HL-60/S4 treated with retinoic acid at 250 ng/mL for 4 days and 3 days (cell line): ENCODE results near the gene ALMS1.
"Not testable (repeated sequence)": the region's sequence is repeated elsewhere in the genome, so short reads cannot be mapped to it uniquely, and the experiment has no call there.

Experiments used
- in situ Hi-C: fragments of 300-500 bp; cut with MboI; formaldehyde crosslinking; loops from 2 replicates; pipeline ENCODE4 v1.7.0; 2022; ENCODE audit warnings: low sequenced_read_pairs

ALMS1 gene

DNA sequence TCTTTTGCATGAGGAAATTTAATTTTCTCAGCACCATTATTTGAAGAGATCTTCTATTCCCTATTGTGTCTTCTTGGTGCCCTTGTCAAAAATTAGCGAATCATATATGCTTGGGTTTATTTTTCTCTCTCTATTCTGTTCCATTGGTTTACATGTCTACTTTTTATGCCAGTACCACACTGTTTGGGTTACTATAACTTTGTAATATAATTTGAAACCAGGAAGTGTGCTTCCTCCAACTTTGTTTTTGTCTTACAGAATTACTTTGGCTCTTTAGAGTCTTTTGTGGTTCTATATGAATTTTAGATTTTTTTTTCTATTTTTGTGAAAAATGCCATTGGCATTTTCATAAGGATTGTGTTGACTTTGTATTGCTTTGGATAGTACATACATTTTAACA is 17.6 kb downstream of the ALMS1 start:
- in situ Hi-C loops, result no loop called here

DNA sequence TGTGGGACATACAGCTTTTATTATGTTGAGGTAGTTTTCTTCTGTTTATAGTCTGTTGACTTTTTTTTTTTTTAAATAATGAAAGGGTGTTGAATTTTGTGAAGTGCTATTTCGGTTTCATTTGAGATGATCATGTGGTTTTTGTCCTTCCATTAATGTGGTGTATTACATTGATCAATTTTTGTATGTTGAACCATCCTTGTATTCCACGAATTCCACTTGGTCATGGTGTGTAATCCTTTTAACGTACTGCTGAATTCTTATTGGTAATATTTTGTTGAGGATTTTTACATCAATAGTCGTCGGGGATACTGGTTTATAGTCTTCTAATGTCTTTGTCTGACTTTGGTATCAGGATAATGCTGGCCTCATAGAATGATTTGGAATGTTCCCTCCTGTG is 18.8 kb downstream of the ALMS1 start:
- in situ Hi-C loops, result no loop called here

DNA sequence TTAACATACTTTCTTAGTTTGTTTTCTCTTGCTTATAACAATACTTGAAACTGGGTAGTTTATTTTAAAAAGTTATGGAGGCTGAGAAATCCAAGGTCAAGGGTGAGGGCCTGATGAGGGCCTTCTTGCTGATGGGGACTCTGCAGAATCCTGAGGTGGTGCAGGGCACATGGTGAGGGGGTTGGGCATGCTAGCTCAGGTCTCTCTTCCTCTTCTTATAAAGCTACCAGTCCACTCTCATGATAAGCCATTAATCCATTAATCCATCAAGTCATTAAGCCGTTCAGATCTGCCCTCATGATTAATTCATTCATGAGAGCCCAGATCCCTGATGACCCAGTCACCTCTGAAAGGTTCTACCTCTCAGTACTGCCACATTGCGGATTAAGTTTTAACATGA is 21.4 kb downstream of the ALMS1 start:
- in situ Hi-C loops, result no loop called here

DNA sequence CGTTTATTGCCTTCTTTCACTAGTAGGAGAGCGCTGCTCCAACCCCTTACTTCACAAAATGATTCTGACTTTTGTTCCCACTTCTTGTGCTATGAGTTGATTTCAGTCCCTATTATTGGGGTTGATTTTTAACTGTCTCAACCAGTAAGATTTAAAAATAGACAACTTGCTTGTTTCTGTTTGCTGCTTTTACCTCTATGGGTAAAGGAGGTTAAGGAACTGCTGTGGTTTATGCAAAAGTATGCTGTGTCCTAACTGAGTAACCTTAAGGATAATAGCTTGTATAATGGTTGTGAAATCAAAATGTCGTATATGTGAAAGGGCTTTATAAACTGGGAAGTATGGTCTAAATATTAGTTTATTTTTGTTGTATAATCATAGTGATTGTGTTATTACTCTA is 22.6 kb downstream of the ALMS1 start:
- in situ Hi-C loops, result no loop called here

DNA sequence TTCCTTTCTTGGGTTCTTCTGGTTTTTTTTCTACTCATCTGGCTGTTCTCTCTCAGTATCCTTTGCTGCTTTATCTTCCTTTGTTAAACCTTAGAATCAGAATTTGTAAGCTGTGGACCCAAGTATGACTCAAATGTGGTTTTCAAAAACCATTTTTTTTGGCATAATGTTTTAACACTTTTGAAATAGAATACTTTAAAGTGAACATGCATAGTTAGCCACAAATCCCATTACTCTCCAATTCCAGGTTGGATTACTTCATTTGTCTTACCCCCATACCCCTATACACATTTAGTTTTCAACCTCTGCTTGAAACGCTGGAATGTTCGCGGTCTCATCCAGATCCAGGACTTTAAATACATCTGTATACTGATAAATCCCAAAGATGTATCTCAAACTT is 29.1 kb downstream of the ALMS1 start:
- in situ Hi-C loops, result no loop called here

DNA sequence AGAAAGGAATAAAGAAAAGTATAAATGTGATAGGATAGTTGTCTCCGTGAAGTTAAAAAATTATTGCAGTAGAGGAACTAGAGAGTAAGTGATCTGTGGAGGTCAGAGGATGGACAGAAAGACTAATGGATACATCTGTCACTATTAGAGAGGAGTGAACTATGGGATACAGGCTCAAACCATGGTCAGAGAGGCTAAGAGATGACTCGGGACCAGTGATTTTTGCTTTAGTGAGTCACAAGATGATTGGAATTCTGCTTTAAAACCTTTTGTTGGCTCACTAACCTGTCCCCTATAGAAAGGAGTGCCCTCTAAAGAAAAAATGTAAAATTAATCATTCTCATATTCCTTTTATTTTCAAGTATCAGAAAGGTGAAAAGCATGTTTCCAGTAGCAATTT is 30.3 kb downstream of the ALMS1 start:
- in situ Hi-C loops, result no loop called here

DNA sequence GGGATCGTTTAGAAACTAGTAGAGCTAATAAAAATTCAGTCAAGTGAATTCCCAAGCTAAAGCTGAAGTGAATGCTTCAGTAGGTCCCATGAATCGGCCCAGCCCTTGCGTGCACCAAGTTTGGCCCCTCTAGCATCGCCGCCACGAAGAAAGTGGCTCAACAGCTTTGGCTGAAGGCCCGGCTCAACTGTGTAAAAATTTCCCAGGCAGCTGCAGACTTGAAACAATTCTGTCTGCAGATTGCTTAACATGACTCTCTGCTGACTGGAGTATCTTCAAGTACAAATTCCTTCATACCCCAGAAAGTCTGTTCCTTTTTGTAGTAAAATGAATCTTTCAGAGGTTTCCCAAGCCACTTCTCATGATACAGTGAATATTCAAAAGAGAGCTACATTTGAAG is 32.7 kb downstream of the ALMS1 start:
- in situ Hi-C loops, result no loop called here

DNA sequence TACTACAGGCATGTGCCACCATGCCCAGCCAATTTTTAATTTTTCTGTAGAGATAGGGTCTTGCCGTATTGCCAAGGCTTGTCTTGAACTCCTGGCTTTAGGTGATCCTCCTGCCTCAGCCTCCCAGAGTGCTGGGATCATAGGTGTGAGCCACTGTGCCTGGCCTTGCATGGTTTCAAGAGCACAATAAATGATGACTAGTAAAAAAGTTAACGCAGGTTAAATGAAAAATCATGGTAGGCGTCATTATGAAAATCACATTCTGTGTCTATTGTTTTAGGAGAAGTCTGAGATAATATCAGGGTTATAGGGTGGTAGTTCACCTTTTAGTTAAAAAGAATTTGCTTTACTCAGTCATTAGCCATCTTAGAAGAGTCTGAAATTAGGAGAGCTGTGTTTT is 38.3 kb downstream of the ALMS1 start:
- in situ Hi-C loops, result no loop called here

DNA sequence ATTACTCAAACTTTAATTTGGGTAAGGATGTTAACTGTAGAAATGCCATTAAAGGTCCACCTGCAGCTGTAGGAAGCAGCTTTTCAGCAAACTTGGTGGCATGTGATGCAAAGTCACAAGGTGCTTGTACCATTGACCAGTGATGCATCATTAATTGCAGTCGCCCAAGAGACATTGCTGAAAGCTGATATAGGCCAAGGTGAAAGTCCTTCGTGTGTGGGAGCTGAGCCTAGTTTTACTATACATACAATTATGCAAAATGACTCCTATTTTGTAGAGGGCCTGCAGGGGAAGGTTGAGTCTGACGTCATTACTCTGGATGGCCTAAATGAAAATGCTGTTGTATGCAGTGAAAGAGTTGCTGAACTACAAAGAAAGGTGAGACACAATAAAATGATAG is 40.5 kb downstream of the ALMS1 start:
- in situ Hi-C loops, result no loop called here

DNA sequence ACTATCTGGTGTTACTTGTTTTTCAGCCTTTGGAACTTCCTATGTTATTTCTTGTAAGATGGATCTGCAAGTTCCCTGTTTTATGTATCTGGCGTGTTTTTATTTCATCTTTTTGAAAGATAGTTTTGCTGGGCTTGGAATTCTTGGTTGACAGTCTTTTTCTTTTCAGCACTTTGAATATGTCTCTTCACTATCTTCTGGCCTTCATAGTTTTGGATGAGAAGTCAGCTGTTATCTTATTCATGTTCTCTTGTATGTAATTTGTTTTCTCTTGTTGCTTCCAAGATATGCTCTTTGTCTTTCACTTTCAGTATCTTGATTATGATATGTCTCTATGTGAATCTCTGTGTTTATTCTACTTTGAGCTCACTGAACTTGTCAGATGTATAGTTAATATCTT is 50.4 kb downstream of the ALMS1 start:
- in situ Hi-C loops, result no loop called here

DNA sequence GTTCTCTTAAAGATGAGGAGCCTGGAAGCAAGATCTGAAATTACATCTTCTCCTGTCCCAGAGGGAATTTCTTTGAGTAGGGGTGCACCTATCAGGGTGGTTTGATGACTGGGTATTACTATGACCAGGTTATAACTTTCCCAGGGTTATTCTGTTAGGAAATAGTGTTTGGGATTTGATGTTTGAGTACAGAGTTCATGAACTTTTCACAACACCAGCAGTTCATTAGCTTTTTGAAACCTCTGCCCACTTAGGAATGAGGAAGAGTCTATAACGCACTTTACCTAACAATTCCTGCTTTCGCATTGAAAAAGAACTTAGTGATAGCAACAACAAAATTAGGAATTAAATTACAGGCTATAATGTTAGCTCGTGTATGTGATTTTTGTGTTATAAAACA is 58.6 kb downstream of the ALMS1 start:
- in situ Hi-C loops, result no loop called here

DNA sequence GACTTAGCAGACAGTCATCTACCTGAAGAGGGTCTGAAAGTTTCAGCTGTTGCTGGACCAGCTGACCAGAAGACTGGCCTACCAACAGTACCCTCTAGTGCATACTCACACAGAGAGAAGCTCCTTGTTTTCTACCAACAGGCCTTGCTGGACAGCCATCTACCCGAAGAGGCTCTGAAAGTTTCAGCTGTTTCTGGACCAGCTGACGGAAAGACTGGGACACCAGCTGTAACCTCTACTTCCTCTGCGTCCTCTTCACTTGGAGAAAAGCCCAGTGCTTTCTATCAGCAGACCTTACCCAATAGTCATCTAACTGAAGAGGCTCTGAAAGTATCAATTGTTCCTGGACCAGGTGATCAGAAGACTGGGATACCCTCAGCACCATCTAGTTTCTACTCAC is 63.2 kb downstream of the ALMS1 start:
- in situ Hi-C loops, result no loop called here

DNA sequence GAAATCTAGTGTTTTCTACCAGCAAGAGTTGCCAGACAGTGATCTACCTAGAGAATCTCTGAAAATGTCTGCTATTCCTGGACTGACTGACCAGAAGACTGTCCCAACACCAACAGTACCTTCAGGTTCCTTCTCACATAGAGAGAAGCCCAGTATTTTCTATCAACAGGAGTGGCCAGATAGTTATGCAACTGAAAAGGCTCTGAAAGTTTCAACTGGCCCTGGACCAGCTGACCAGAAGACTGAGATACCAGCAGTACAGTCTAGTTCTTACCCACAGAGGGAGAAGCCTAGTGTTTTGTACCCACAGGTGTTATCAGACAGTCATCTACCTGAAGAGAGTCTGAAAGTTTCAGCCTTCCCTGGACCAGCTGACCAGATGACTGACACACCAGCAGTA is 63.8 kb downstream of the ALMS1 start:
- in situ Hi-C loops, result no loop called here

DNA sequence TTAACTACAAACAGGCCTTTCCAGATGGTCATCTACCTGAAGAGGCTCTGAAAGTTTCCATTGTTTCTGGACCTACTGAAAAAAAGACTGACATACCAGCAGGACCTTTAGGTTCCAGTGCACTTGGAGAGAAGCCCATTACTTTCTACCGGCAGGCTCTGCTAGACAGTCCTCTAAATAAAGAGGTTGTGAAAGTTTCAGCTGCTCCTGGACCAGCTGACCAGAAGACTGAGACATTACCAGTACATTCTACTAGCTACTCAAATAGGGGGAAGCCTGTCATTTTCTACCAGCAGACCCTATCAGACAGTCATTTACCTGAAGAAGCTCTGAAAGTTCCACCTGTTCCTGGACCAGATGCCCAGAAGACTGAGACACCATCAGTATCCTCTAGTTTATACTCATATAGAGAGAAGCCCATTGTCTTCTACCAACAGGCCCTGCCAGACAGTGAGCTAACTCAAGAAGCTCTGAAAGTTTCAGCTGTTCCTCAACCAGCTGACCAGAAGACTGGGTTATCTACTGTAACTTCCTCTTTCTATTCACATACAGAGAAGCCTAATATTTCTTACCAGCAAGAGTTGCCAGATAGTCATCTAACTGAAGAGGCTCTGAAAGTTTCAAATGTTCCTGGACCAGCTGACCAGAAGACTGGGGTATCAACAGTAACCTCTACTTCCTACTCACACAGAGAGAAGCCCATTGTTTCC is 65.8 kb downstream of the ALMS1 start:
- in situ Hi-C loops, result no loop called here

DNA sequence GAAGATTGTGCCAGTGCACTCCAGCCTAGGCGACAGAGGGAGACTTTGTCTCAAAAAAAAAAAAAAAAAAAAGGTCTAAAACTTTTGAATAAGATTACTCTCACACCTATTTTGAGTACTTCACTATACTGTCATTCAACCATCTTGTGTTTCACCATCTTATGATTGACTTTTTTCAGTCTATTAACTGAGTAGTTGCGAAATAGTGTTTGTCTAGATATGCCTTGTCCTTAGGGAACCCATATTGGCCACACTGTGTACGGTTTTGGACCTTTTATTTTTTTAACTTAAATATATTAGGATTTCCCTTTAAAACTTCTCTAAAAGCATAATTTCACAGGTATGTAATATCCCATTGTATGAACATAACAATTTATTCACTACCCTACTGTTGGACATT is 72.3 kb downstream of the ALMS1 start:
- in situ Hi-C loops, result no loop called here

DNA sequence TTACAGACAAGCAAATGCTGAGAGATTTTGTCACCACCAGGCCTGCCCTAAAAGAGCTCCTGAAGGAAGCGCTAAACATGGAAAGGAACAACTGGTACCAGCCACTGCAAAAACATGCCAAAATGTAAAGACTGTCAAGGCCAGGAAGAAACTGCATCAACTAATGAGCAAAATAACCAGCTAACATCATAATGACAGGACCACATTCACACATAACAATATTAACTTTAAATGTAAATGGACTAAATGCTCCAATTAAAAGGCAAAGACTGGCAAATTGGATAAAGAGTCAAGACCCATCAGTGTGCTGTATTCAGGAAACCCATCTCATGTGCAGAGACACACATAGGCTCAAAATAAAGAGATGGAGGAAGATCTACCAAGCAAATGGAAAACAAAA is 76.8 kb downstream of the ALMS1 start:
- in situ Hi-C loops, result not testable (repeated sequence)

DNA sequence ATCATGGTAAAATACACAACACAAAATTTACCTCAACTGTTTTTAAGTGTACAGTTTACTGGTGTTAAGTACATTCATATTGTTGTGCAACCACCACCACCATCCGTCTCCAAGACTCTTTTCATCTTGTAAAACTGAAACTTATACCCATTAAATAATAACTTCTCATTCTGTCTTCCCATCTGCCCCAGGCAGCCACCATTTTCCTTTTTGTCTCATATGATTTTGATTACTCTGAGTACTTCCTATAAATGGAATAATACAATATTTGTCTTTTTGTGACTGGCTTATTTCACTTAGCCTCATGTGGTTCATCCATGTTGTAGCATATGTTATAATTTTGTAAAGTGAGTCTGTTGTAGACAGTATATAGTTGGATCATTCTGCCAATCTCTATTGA is 82.7 kb downstream of the ALMS1 start:
- in situ Hi-C loops, result no loop called here

DNA sequence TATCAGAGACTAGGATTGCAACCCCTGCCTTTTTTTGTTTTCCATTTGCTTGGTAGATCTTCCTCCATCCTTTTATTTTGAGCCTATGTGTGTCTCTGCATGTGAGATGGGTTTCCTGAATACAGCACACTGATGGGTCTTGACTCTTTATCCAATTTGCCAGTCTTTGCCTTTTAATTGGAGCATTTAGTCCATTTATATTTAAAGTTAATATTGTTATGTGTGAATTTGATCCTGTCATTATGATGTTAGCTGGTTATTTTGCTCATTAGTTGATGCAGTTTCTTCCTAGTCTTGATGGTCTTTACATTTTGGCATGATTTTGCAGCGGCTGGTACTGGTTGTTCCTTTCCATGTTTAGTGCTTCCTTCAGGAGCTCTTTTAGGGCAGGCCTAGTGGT is 98.2 kb downstream of the ALMS1 start:
- in situ Hi-C loops, result not testable (repeated sequence)

DNA sequence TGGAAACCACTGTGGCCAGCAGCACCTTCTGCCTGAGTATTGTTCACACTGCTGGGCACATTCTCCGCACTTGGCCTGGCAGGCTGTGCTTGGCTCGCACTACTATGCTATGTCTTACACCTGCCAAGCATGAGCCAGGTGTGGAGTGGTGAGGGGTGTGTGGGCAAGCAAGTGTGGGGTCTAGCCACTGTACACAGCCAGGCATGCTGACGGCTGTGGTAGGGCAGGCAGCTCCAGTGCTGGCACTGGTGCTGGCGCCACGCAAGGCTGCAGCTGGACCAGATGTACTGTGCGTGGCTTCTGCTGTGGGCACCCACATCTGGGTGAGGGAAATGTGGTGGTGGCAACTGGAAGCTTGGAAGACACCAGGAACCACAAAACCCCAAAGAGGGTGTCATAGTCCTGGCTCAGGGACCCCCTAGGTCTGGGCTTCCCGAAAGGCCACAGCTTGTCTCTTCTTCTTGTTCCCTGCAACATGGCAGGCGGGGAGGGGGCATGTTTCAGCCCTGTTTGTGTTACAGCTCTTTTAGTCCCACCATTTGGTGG is 101.5 kb downstream of the ALMS1 start:
- in situ Hi-C loops, result no loop called here

DNA sequence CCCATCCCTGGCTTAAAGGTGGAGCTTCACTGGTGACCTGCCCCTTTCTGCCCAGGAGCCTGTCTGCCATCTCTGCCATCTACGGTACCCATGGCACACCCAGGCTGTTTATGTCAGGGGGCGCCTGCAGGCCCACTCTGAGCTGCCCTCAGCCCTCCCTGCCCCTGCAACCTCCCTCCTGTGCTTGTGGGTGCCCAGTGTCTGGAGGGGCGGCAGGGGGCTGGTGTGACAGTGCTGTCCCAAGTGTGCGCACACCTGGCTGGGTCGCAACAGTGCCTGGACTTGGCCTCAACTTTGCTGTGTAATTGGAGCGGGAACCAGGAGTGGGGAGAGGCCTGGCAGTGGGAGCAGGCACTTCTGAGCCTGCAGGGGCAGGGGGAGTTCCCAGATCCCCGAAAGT is 102.4 kb downstream of the ALMS1 start:
- in situ Hi-C loops, result no loop called here

DNA sequence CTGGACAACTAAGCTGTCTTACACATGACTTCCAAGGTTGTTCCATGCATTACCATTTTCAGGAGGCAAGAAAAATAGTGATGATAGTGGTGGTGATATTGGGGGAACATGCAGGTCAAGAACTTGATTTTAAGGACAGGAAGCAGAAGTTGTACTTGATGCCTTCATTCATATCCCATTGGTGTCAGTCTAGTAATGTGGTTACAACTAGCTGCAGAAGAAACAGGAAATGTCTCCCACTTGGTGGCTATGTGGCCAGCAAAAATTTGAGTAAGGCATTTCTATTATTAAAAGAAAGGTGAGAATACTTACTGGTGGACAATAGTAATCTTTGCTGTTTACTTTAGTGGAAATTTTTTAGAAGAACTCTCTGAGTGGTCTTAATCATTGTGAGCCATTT is 103.4 kb downstream of the ALMS1 start:
- in situ Hi-C loops, result no loop called here

DNA sequence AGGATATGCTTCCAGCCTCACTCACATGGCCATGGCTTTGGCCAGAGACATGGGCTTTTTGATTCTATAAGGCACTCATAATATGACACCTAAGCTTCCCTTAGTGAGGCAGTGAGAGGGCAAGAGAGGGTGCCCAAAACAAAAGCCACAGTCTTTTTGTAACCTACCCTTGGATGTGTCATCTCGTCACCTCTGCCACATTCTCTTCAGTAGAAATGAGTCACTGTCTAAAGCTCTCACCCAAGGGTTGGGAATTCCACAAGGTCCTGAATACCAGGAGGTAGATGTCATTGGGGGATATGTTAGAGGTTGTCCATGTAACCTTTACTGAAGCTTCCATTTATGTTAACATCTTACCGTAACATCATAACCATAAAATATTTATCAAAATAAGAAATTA is 108.4 kb downstream of the ALMS1 start:
- in situ Hi-C loops, result no loop called here

DNA sequence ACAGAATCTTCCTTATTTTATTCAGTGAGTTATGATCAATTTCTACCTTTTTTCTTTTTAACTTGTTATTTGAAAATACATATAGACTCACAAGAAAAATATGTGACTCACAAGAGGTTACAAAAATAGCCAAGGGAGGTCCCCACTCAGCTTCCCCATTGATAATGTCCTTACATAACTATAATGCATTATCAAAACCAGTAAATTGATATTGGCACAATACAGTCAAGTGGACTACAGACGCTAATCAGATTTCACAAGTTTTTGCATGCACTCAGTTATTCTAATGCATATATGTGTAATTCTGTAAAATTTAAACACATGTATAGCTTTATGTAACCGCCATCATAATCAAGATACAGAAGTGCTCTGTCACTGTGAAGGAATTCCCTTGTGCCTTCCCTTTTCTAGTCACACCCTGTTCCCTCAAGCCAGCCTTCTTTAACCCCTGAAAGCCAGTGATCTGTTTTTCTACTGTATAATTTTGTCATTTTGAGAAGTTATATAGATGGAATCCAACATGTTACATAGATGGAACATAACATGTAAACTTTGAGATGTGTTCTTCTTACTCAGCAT is 118.4 kb downstream of the ALMS1 start:
- in situ Hi-C loops, result no loop called here
